ENCODE data around the gene LSAMP. TPM values are rescaled to one million over a fixed set of nuclear protein-coding genes. Genes with fewer than 3 reads are reported as not detected.

LSAMP gene
- polyA plus RNA-seq, 1 experiment = 2.7 TPM

GRCh38 chr3:115912372-115912771, 532.9 kb downstream of the LSAMP start:
- TF ChIP-seq, protein P1, sequence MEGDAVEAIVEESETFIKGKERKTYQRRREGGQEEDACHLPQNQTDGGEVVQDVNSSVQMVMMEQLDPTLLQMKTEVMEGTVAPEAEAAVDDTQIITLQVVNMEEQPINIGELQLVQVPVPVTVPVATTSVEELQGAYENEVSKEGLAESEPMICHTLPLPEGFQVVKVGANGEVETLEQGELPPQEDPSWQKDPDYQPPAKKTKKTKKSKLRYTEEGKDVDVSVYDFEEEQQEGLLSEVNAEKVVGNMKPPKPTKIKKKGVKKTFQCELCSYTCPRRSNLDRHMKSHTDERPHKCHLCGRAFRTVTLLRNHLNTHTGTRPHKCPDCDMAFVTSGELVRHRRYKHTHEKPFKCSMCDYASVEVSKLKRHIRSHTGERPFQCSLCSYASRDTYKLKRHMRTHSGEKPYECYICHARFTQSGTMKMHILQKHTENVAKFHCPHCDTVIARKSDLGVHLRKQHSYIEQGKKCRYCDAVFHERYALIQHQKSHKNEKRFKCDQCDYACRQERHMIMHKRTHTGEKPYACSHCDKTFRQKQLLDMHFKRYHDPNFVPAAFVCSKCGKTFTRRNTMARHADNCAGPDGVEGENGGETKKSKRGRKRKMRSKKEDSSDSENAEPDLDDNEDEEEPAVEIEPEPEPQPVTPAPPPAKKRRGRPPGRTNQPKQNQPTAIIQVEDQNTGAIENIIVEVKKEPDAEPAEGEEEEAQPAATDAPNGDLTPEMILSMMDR (IDR thresholded peaks at IDR 0.05; ENCODE audit: insufficient read depth, low read depth, low read length) = no peak
- no peaks in the 10 kb centered on the region for H3K36me3 ChIP-seq (ENCODE audit: control insufficient read depth, insufficient read depth, low read length)
- no peak for DNase-seq (ENCODE audit: low read depth)
- no peaks in the 10 kb centered on the region for H3K27me3 ChIP-seq (ENCODE audit: control insufficient read depth, insufficient read depth, low read length)
- CTCF ChIA-PET = interaction anchor here (3.0 kb wide), 1 partner anchor 9 kb away, joined by 8 read pairs; no protein-coding TSS in a partner anchor
- no peak overlapping the region for H3K4me3 ChIP-seq (ENCODE audit: low read depth, low read length)
- POLR2A ChIA-PET = no interaction called here

DNA sequence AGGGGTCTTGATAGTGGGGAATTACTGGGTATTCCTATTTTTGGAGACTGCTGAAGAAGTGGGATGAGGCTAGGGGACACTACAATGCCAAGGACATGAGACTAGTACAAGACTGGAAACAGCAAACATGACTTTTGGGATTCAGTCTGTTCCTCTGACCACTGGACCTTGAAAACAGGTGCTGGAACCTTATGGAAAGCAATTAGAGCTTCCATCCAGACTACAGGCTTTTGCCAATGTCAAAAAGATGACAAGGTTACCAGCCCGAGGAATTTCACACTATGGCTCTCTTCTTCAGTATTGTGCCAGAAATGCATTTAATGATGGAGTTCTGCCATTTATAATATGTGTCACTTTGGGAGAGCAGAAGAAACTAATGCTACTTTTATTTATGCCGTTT, 539.4 kb downstream of the LSAMP start:
- TF ChIP-seq, protein P1 (IDR thresholded peaks at IDR 0.05; ENCODE audit: insufficient read depth, low read depth, low read length) = no peak
- POLR2A ChIA-PET = no interaction called here
- no peak for DNase-seq (ENCODE audit: low read depth)
- CTCF ChIA-PET = no interaction called here
- no peaks in the 10 kb centered on the region for H3K27me3 ChIP-seq (ENCODE audit: control insufficient read depth, insufficient read depth, low read length)
- H3K4me3 ChIP-seq (ENCODE audit: low read depth, low read length) = no peak overlapping the region
- H3K36me3 ChIP-seq (ENCODE audit: control insufficient read depth, insufficient read depth, low read length) = no peaks in the 10 kb centered on the region

DNA sequence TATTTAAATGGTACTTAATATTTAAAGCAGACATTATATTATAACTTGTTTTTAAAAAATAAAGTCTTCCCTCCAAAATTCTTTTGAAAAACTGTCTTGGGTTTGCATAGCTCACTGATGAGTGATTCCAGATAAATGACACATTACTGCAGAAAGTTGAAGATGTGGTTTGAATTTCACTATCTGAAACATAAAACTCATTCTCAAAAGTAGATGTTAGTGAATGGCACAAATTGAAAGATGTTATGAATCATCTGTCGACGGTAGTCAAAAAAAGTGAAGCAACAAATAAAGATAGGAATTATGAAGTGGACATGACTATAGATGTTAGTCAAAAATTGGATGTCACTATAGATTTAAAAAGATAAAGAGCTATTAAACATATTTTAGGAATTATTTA, 541.4 kb downstream of the LSAMP start:
- ChIA-PET CTCF (no interaction called here), POLR2A (no interaction called here)
- Histone ChIP-seq H3K27me3 (ENCODE audit: control insufficient read depth, insufficient read depth, low read length) (no peaks in the 10 kb centered on the region), H3K36me3 (ENCODE audit: control insufficient read depth, insufficient read depth, low read length) (no peaks in the 10 kb centered on the region), H3K4me3 (ENCODE audit: low read depth, low read length) (no peak overlapping the region)
- TF ChIP-seq, protein P1 (IDR thresholded peaks at IDR 0.05; ENCODE audit: insufficient read depth, low read depth, low read length) = no peak
- no peak for DNase-seq (ENCODE audit: low read depth)

GRCh38 chr3:115901008-115901407, 544.3 kb downstream of the LSAMP start:
- CTCF ChIA-PET = no interaction called here
- no peaks in the 10 kb centered on the region for H3K27me3 ChIP-seq (ENCODE audit: control insufficient read depth, insufficient read depth, low read length)
- TF ChIP-seq, protein P1 (IDR thresholded peaks at IDR 0.05; ENCODE audit: insufficient read depth, low read depth, low read length) = no peak
- H3K4me3 ChIP-seq (ENCODE audit: low read depth, low read length) = no peak overlapping the region
- DNase-seq (ENCODE audit: low read depth) = no peak
- no peaks in the 10 kb centered on the region for H3K36me3 ChIP-seq (ENCODE audit: control insufficient read depth, insufficient read depth, low read length)
- POLR2A ChIA-PET = no interaction called here

DNA sequence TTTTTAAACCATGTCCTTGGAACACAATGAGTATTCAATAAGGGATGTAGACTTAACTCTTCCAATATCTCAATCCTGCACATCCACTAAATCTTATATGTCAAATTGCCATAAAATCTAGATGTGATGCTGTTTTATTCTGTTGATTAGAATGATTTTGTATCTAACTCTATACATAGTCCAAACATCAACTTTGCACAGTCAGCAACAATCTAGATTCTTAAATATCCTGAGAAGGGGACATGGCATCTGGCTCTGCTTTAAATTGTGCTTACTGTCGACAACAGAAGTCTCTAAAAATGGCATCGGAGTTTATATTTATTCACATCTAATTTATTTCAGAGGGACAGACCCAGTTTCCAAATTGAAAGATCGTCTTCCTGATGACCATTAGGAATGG, 545.8 kb downstream of the LSAMP start:
- Histone ChIP-seq H3K36me3 (ENCODE audit: control insufficient read depth, insufficient read depth, low read length) (no peaks in the 10 kb centered on the region), H3K4me3 (ENCODE audit: low read depth, low read length) (no peak overlapping the region), H3K27me3 (ENCODE audit: control insufficient read depth, insufficient read depth, low read length) (no peaks in the 10 kb centered on the region)
- TF ChIP-seq, protein P1 (IDR thresholded peaks at IDR 0.05; ENCODE audit: insufficient read depth, low read depth, low read length) = no peak
- POLR2A ChIA-PET = no interaction called here
- CTCF ChIA-PET = no interaction called here
- no peak for DNase-seq (ENCODE audit: low read depth)
